WTC11 (cell line): ENCODE results near the gene PEX7. TPM values are rescaled to one million over a fixed set of nuclear protein-coding genes. Genes with fewer than 3 reads are reported as not detected.

Source experiments
- ATAC-seq: fragments of 200-7000 bp; cut with Tn5 transposase; 2 replicates; pipeline ENCODE4 v1.10.0; 2021; ENCODE audit warnings: mild to moderate bottlenecking, moderate library complexity
- CTCF ChIA-PET: fragments of 300-600 bp; sonication (Branson Sonifier 250); formaldehyde crosslinking; loops from one replicate; lab custom pipeline; 2021; ENCODE audit warnings: antibody characterized with exemption; lab: Charles Lee
- POLR2A ChIA-PET: fragments of 350-600 bp; sonication (Branson Sonifier 250); formaldehyde crosslinking; loops from one replicate; lab custom pipeline; 2021; ENCODE audit warnings: antibody characterized with exemption; lab: Charles Lee
- DNase-seq: peaks from one replicate; pipeline ENCODE4 v3.0.0; 2021; ENCODE audit warnings: low spot score
- H3K27ac Mint-ChIP-seq: 2 replicates; pipeline ENCODE4 v1.8.0; 2021; ENCODE audit warnings: mixed read lengths
- H3K27me3 Mint-ChIP-seq: 2 replicates; pipeline ENCODE4 v1.8.0; 2021; ENCODE audit warnings: low read depth, mild to moderate bottlenecking, moderate library complexity, mixed read lengths
- H3K36me3 Mint-ChIP-seq: 2 replicates; pipeline ENCODE4 v1.8.0; 2021; ENCODE audit warnings: mixed read lengths
- H3K4me1 Mint-ChIP-seq: 2 replicates; pipeline ENCODE4 v1.8.0; 2022; ENCODE audit warnings: mixed read lengths
- H3K4me3 Mint-ChIP-seq: 2 replicates; pipeline ENCODE4 v1.8.0; 2021; ENCODE audit warnings: mild to moderate bottlenecking, moderate library complexity, mixed read lengths
- H3K9me3 Mint-ChIP-seq: 2 replicates; pipeline ENCODE4 v1.8.0; 2021; ENCODE audit warnings: mixed read lengths
- ELF4 ChIP-seq: sonication (generic); formaldehyde crosslinking; IDR thresholded peaks from 2 replicates; pipeline ENCODE4 v1.8.1; 2022; ENCODE audit warnings: low read depth, mild to moderate bottlenecking, moderate library complexity, missing genetic modification reagents
- ESRRA ChIP-seq: sonication (generic); formaldehyde crosslinking; IDR thresholded peaks from 2 replicates; pipeline ENCODE4 v1.8.1; 2022; ENCODE audit warnings: mild to moderate bottlenecking, missing genetic modification reagents, borderline replicate concordance
- GTF2I ChIP-seq: fragments of 250-450 bp; sonication (Bioruptor Pico); conservative IDR thresholded peaks from 2 replicates; pipeline ENCODE4 v1.4.0; 2021; ENCODE audit warnings: mild to moderate bottlenecking
- SMAD3 ChIP-seq: sonication (generic); formaldehyde crosslinking; IDR thresholded peaks from 2 replicates; pipeline ENCODE4 v1.8.0; 2022; ENCODE audit warnings: missing genetic modification reagents, mild to moderate bottlenecking, borderline replicate concordance
- SMAD4 ChIP-seq: sonication (generic); formaldehyde crosslinking; IDR thresholded peaks from 2 replicates; pipeline ENCODE4 v1.8.0; 2022; ENCODE audit warnings: mild to moderate bottlenecking, missing genetic modification reagents
- SOX15 ChIP-seq: fragments of 250-450 bp; sonication (Bioruptor Pico); IDR thresholded peaks from 2 replicates; pipeline ENCODE4 v1.9.0; 2021; ENCODE audit warnings: mild to moderate bottlenecking
- ZNF138 ChIP-seq: sonication (generic); formaldehyde crosslinking; conservative IDR thresholded peaks from 2 replicates; pipeline ENCODE4 v1.8.1; 2022; ENCODE audit warnings: mild to moderate bottlenecking, moderate library complexity, missing genetic modification reagents
- ZNF396 ChIP-seq: fragments of 250-450 bp; sonication (Bioruptor Pico); IDR thresholded peaks from 2 replicates; pipeline ENCODE4 v1.8.0; 2021; ENCODE audit warnings: mild to moderate bottlenecking, moderate library complexity, borderline replicate concordance
- ZNF423 ChIP-seq: fragments of 250-450 bp; sonication (Bioruptor Pico); IDR thresholded peaks from 2 replicates; pipeline ENCODE4 v2.1.2; 2022; ENCODE audit warnings: mild to moderate bottlenecking, moderate library complexity
- total RNA-seq: library from RNA; stranded (reverse); gene quantifications from 3 replicates; pipeline ENCODE4 v1.2.3, GENCODE V29; 2021
- TF ChIP-seq, protein P1 (sequence below): fragments of 250-450 bp; sonication (Bioruptor Pico); IDR thresholded peaks from 2 replicates; pipeline ENCODE4 v2.1.2; 2022; ENCODE audit warnings: mild to moderate bottlenecking, moderate library complexity
- TF ChIP-seq, protein P2 (sequence below): sonication (generic); formaldehyde crosslinking; IDR thresholded peaks from 2 replicates; pipeline ENCODE4 v1.8.1; 2023; ENCODE audit warnings: mild to moderate bottlenecking, missing genetic modification reagents

The PEX7 gene
- total RNA-seq, 1 experiment from 2014 or later = 9.8 TPM

GRCh38 chr6:136782021-136782770, 40.2 kb upstream of the PEX7 start:
- Mint-ChIP-seq H3K27ac (no peak overlapping the region), H3K4me1 (peaks cover 6% of the 10 kb centered on the region), H3K27me3 (no peaks in the 10 kb centered on the region), H3K4me3 (no peak overlapping the region)
- DNase-seq = no peak
- CTCF ChIA-PET = interaction anchor here (0.7 to 2.7 kb wide), 3 partner anchors 10 to 520 kb away, joined by 3 to 16 read pairs (median 4); partner anchors contain the start of gene MAP3K5
- TF ChIP-seq, protein P1, sequence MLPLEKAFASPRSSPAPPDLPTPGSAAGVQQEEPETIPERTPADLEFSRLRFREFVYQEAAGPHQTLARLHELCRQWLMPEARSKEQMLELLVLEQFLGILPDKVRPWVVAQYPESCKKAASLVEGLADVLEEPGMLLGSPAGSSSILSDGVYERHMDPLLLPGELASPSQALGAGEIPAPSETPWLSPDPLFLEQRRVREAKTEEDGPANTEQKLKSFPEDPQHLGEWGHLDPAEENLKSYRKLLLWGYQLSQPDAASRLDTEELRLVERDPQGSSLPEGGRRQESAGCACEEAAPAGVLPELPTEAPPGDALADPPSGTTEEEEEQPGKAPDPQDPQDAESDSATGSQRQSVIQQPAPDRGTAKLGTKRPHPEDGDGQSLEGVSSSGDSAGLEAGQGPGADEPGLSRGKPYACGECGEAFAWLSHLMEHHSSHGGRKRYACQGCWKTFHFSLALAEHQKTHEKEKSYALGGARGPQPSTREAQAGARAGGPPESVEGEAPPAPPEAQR (CRISPR knock-in tag) = no peak
- no peak for TF ChIP-seq ZNF396 (CRISPR knock-in tag)
- TF ChIP-seq SMAD4 (CRISPR knock-in tag) = no peak
- TF ChIP-seq ELF4 (CRISPR knock-in tag) = no peak
- TF ChIP-seq SOX15 = no peak
- no peak for TF ChIP-seq SMAD3 (CRISPR knock-in tag)
- TF ChIP-seq ZNF423 (CRISPR knock-in tag) = no peak
- no peak for TF ChIP-seq ZNF138 (CRISPR knock-in tag)
- TF ChIP-seq, protein P2, sequence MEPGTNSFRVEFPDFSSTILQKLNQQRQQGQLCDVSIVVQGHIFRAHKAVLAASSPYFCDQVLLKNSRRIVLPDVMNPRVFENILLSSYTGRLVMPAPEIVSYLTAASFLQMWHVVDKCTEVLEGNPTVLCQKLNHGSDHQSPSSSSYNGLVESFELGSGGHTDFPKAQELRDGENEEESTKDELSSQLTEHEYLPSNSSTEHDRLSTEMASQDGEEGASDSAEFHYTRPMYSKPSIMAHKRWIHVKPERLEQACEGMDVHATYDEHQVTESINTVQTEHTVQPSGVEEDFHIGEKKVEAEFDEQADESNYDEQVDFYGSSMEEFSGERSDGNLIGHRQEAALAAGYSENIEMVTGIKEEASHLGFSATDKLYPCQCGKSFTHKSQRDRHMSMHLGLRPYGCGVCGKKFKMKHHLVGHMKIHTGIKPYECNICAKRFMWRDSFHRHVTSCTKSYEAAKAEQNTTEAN = no peak
- no peak for TF ChIP-seq ESRRA (CRISPR knock-in tag)
- TF ChIP-seq, all 79 proteins: peak for 0
- POLR2A ChIA-PET = interaction anchor here (0.7 kb wide), 1 partner anchor 1116 kb away, joined by 3 read pairs; no protein-coding TSS in a partner anchor
- Mint-ChIP-seq H3K9me3 (no peaks in the 10 kb centered on the region), H3K36me3 (no peaks in the 10 kb centered on the region)
- no peak for ATAC-seq

DNA sequence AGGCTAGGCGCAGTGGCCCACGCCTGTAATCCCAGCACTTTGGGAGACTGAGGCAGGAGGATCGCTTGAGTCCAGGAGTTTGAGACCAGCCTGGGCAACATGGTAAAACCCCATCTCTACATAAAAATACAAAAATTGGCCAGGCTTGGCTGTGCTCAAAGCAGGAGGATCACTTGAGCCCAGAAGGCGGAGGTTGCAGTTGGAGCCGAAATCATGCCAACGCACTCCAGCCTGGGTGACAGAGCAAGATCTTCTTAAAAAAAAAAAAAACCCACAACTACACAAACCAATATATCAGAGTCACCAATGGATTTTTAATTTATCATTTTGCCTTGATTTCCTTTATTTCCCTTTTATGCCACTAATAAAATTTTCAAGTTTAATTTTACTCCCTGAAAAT, 39.4 kb upstream of the PEX7 start:
- no peak overlapping the region for H3K27ac Mint-ChIP-seq
- DNase-seq = no peak
- H3K4me1 Mint-ChIP-seq = peaks cover 6% of the 10 kb centered on the region
- H3K36me3 Mint-ChIP-seq = no peaks in the 10 kb centered on the region
- no peak for ATAC-seq
- no peak for TF ChIP-seq ESRRA (CRISPR knock-in tag)
- H3K27me3 Mint-ChIP-seq = peaks cover under 1% of the 10 kb centered on the region
- H3K9me3 Mint-ChIP-seq = no peaks in the 10 kb centered on the region
- ChIA-PET POLR2A (no interaction called here), CTCF (no interaction called here)
- no peak overlapping the region for H3K4me3 Mint-ChIP-seq

DNA sequence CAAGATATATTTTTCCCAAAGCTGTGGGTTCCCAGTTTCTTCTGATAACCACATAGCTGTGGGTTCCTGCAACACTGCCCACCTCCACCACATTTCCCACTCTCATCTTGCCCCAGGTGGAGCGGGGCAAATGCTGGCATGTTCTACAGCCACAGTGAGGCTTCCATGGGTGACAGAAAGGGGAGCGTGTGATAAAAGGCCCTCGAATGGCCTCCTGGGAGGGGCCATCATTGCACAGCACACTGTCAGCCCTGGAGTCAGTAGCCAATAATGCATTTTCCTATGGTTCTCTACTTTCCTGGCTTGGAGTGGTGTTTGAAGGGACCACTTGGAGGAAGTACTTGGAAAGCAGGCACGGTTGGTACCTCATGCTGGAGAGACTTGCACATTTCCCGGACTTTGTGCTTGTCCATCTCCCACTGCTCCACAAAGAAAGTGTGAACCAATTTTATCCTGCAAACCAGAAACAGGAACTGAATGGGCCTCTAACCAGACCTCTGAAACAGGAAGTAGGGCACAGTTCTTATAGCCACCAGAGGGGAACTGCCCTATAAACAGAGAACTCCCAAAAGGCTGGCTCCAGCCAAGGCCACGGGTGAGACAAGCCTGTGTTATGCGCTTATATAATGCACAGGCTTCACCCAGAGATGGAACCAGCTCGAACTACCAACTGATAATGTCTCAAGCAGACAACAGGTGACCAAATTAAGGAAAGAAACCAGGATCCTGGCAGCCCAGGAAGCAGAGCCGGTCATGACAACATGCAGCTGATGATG, 38.7 kb upstream of the PEX7 start:
- ChIA-PET POLR2A (no interaction called here), CTCF (interaction anchor here (1.2 to 3.6 kb wide), 2 partner anchors 9 to 140 kb away, joined by 4 to 15 read pairs; partner anchors contain the start of gene MAP3K5)
- Mint-ChIP-seq H3K27me3 (peaks cover 7% of the 10 kb centered on the region), H3K4me3 (no peak overlapping the region), H3K4me1 (peaks cover 6% of the 10 kb centered on the region), H3K9me3 (no peaks in the 10 kb centered on the region), H3K27ac (no peak overlapping the region), H3K36me3 (no peaks in the 10 kb centered on the region)
- TF ChIP-seq, protein P2 = no peak
- TF ChIP-seq, all 79 proteins: peak for 0
- no peak for DNase-seq
- no peak for ATAC-seq

DNA sequence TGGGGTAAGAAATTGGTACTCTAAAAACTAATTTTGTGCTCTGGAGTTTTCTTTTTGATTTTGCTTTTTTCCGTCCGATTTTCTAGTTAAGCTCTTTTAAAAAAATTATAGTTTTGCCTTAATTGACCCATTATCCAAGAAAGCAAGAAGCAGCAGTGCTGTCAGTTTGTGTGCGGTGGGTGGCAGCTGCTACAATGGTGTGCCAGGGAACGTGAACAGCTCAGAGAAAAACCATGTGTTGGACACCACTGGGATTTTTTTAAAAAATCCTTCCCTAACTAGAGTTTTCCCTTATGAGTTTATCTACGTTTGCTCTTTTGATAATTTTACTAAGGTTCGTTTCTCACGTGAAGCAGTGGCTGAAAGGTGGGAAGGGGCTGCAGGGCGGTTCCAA, 38.1 kb upstream of the PEX7 start:
- CTCF ChIA-PET = interaction anchor here (1.2 to 3.6 kb wide), 2 partner anchors 8 to 140 kb away, joined by 4 to 15 read pairs; partner anchors contain the start of gene MAP3K5
- no peak for TF ChIP-seq GTF2I (CRISPR knock-in tag)
- TF ChIP-seq, all 79 proteins: peak for 0
- peaks cover 9% of the 10 kb centered on the region for H3K27me3 Mint-ChIP-seq
- no peaks in the 10 kb centered on the region for H3K9me3 Mint-ChIP-seq
- DNase-seq = no peak
- ATAC-seq = no peak
- H3K36me3 Mint-ChIP-seq = no peaks in the 10 kb centered on the region
- POLR2A ChIA-PET = no interaction called here
- no peak overlapping the region for H3K4me3 Mint-ChIP-seq
- no peak overlapping the region for H3K27ac Mint-ChIP-seq
- H3K4me1 Mint-ChIP-seq = peaks cover 6% of the 10 kb centered on the region
